Stimulated activated CD8-positive, alpha-beta memory T cell treated with anti-CD3 and anti-CD28 coated beads, Interleukin-7, amount 100 ng/mL, for 4 hours (primary cell): Measurements from ENCODE around the gene NEAT1.

ENCODE experiments used
- DNase-seq, 2 donors: peaks; one replicate each; pipeline ENCODE4 v3.0.0-alpha.2; 2020; ENCODE audit warnings: low read depth in 2 of 2

NEAT1 gene

DNA sequence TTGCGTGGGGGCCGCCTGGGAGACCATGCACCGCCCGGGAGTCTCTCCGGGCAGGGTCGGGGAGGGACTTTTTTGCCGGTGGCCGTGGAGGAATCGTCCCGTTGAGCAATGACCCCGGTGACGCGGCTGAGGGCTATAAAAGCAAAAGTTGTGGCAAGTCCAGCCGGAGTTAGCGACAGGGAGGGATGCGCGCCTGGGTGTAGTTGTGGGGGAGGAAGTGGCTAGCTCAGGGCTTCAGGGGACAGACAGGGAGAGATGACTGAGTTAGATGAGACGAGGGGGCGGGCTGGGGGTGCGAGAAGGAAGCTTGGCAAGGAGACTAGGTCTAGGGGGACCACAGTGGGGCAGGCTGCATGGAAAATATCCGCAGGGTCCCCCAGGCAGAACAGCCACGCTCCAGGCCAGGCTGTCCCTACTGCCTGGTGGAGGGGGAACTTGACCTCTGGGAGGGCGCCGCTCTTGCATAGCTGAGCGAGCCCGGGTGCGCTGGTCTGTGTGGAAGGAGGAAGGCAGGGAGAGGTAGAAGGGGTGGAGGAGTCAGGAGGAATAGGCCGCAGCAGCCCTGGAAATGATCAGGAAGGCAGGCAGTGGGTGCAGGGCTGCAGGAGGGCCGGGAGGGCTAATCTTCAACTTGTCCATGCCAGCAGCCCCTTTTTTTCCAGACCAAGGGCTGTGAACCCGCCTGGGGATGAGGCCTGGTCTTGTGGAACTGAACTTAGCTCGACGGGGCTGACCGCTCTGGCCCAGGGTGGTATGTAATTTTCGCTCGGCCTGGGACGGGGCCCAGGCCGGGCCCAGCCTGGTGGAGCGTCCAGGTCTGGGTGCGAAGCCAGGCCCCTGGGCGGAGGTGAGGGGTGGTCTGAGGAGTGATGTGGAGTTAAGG lies at the start of gene NEAT1:
Gene NEAT1 (plus strand): TSS at position 166 of the 883 bp plus-strand sequence.
- peak; percentile 82 to 86 for DNase-seq

- DNase-seq: no peak
Measured at GRCh38 chr11:65373839-65374580, 48.6 kb upstream of the NEAT1 start.

DNA sequence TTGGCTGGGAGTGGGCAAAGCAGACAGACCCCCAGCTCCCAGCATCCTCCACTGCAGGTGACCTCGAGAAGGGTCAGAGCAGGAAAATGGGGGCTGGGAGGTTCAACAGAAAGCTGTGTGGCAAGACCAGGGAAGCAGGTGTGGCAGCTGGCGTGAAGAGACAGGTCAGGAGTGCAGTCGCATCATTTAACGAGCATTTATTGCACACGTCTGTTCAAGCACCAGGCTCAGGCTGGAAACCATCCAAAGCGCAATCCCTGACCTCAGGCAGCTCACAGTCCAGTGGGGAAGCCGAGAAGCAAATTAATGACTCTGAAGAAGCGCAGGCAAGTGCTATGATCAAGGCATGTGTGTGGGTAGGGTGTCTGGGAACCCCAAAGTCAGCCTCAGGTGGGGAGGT lies 47.6 kb upstream of the NEAT1 start:
- DNase-seq: no peak

DNA sequence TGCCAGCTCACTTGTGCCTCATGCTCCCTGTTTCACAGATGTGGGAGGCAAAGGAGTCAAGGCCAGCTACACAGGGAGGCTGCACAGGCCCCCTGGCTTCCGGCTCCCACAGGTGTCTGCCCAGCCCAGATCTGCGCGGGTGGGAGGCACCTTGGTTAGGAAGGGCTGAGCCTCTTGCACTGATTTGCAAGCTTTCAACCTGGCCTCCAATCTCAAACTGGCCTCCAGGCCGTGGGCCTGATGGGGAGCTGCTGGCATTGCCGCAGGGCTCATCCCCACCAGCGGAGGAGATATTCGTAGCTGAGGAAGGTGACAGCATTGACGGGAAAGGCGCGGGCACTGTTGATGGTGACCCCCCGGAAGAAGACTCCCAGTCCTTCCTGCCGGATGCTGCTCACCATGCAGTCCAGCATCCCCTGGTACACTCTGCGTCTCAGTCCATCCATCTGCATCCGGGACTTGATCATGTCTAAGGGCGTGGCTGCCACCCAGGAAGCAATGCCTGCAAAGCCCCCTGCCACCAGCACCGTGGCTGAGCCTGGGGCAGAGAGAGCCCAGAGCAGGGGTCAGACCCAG lies 46.4 kb upstream of the NEAT1 start:
- DNase-seq: no peak

DNA sequence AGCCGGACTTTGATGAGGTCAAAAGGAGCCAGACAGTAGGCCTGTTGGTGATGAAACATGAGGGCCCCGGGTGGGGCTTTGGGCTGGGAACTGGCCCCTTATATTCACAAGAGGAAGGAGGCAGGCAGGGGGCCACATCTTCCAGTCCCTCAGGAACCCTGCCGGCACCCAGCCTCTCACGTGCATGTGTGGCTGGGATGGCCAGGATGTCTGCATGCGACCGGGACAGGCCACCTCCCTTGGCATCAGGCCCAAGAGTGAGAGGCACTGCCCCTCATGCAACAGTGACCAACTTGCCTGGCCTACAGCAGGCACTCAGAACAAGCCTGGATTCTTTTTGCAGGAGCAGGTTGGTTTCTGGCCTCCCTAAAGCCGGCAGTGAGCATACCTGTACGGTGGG lies 45.6 kb upstream of the NEAT1 start:
- DNase-seq: no peak

DNA sequence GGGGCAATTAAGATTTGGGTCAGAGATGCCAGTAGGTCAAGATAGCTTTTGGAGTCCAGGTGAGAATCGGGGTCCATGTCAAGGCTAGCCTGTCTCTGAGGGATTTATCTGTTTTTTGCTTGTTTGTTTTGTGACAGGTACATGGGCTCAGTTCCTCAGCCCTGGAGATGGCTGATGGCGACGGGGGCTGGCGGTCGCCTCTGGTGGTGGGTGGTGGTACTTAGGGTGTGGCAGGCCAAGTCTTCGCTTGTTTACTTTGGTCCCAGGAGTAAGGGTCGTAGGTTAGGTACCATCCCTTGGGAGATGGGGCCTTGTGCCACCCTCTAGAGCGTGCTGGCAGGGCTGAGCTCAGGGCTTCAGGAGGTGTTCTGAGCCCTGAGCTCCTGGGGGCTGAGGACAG lies 44.8 kb upstream of the NEAT1 start:
- DNase-seq: no peak

GRCh38 chr11:65378208-65378927 lies 44.2 kb upstream of the NEAT1 start:
- no peak for DNase-seq

DNA sequence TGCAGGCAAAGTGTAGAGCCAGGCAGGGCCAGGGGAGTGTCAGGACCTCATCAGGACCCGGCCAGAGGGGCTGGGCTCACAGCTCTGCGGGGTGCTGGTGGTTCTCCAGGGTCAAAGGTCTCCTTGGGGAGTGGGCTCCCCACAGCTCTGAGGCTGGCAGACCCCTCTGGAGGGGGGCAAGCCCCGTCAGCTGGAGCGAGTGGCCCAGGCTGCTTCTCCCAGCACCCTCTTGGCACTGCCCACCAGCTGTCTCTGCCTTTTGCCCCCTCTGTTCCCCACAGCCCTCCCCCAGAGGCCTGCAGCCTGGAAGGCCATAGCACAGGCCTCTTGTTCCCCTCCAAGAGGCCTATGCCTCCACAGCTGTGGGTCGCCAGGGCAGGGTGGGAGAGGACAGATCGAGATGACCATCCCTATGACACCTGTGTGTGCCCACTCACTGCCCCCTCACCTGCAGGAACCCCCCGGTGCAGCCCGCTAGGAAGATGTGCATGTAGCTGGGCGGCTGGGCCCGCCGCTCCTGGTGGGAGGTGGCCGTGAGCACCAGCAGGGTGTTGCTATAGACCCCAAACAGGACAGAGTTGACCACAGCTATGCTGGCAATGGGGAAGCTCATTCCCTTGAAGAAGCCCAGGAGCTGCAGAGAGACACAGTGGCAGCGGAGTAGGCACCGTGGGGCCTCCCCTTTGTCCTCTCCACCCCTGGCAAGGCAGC lies 43.5 kb upstream of the NEAT1 start:
- DNase-seq: no peak

DNA sequence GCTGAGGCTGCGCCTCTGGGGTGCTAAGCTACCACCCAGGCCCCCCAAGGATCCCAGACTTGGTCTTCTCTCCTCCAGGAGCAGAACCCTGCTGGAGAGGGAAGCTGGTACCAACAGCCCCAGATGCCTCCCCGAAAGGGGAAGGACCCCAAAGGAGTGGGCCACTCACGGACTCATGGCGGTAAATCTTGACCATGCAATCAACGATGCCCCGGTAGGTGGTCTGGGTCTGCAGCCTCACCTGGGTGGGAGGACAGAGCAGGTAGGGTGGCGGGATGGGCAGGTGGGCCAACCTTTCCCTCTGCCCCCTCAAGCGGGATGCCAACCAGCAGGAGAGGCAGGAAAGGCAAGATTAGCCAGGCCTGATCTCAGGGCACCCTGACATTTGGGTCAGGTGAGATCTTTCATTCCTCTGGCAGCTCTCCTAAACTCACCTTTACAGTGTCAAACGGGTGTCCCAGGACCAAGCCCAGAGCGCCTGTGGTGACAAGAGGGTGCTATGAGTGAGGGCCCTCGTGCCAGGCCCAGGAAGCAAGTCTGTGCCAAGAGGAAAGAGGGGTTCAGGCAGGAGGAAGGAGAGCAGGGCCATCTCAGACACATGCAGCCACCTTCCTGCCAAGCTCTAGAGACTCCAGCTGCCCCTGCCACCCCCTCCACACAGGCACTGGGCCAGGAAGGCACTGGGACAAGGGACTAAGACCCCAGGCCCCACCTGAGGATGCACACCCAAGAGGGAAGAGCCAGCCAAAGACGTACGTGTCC lies 42.7 kb upstream of the NEAT1 start:
- DNase-seq: no peak

- DNase-seq: no peak
Measured at GRCh38 chr11:65380460-65381119, 42.0 kb upstream of the NEAT1 start.

DNA sequence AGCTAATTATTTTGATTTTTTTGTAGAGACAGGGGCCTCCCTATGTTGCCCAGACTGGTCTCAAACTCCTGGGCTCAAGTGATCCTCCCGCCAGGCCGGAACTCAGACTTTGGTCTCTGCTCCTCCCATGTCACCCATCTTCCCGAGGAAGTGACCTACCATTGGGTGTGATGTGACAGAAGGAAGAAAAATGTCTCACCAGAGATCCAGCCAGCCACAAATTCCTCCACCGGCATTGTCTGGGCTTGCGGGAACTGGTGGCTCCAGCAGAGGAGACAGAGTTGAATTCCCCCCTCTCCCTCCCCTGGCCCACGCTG lies 40.9 kb upstream of the NEAT1 start:
- no peak for DNase-seq

- peak; percentile 91 to 92 for DNase-seq
Measured at GRCh38 chr11:65382033-65382803, 40.4 kb upstream of the NEAT1 start, which contains the start of gene SLC25A45. TSS of gene SLC25A45 (minus strand) at chr11:65382646. CDS start at chr11:65381951, 695 bp downstream.

DNA sequence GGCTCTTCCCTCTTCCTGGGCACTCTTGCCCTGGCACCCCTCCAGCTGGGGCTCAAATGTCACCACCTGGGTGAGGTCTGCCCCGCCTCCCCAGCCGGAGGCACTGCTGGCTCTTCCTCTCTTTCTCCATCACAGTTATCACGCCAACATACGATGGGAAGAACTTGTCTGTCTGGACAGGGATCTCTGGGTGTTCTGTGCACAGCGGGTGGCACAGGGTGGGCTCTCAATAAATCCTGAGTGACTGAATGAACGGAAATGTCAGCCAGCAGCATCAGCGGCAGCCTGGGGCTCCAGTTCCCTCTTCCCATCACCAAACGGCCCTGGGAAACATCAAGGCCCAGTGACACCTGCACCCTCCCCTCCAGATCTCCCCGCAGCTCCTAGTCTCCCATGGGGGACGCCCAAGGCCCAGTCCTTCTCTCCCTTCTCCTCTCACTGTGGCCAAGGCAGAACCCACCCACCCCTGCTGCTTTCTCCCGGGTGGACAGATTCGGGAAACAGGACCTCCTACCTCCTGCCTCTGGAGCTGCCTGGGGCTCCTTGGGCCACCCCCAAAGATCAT lies 39.7 kb upstream of the NEAT1 start:
- DNase-seq: no peak

DNA sequence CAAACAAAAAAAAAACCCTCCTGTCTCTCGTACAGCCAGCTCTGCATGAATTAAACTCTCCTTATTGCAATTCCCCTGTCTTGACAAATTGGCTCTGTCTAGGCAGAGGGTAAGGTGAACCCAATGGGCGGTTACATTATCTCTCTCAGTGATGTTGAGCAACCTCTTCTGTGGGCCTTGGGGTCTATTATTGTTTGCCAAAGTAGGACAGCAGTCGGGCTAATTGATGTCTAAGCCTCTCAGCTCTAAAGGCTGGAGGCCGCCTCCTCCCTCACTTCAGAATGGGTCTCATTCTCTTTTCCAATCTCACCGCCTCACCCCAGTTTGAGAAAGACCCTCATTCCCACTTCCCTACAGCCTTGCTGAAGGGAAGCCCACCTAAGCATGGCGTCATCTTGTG lies 38.8 kb upstream of the NEAT1 start:
- no peak for DNase-seq

DNA sequence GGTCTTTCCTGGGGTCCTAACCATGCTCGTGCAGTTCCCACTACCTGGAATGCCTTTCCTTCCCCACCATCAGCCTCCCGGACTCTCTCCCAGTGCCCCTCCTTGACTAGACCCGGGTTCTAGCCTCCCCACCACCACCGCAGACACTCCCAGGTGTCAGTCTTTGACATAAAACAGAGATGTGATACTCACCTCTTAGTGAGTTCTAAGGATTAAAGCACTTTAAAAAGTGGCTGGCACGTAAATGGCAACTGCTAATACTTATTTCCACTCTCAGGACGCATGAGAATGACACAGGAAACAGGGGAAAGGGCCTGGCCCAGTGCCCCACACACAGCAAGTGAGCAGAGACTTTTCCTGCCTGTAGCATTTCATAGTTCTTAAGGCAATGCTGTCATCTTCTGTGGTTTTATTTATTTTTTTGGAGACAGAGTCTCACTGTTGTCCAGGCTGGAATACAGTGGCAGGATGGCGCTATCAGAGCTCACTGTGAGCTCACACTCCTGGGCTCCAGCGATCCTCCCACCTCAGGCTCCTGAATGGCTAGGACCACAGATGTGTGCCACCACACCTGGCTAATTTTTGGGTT lies 38.2 kb upstream of the NEAT1 start:
- no peak for DNase-seq

- peak; percentile 74 to 87 for DNase-seq
Measured at GRCh38 chr11:65386307-65387140, 36.1 kb upstream of the NEAT1 start, which contains the start of gene FRMD8. TSS of gene FRMD8 (plus strand) at chr11:65386637. CDS start at chr11:65387037, 400 bp downstream.

GRCh38 chr11:65388731-65389130 lies 33.9 kb upstream of the NEAT1 start:
- DNase-seq: no peak
